Right forelimb (tissue), 1 donor: ENCODE data around the gene LIPC.

Experiments
- DNase-seq: peaks from one replicate; pipeline ENCODE4 v3.0.0-alpha.2; 2018

Gene LIPC

DNA sequence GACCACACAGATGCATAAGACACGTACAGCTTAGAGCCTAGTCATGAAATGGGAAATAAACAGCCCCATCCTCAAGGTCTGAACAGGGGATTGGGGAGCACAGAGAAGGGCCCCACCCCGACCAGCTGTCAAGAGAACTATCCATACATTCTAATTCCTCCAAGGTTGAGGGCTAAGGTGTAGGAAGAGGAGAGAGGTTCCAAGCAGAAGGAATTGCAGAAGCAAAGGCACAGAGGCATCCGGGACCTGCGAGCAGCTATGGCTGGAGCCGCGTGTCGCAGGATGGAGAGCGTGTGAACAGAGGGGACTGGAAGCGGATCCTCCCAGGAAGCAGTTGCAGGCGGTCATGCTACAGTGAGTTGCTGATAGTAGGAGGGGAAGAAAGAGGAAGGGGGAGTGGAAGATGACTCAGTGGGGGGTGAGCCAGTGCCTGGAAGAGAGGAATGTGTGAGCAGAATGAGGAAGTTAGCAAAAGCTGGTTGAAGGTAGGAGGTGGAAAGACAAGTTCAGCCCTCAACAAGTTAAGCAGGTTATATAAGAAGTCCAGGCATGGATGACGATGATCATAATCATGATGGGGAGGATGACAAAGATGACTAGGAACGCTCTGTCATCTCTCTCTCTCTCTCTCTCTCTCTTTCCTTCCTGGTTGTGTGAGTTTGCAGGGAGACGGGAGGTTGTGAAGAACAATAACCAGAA, 89.7 kb downstream of the LIPC start:
- no peak for DNase-seq

GRCh38 chr15:58522391-58522790, 90.6 kb downstream of the LIPC start:
- peak; percentile 67 for DNase-seq

GRCh38 chr15:58522865-58523264, 91.1 kb downstream of the LIPC start:
- DNase-seq = no peak

DNA sequence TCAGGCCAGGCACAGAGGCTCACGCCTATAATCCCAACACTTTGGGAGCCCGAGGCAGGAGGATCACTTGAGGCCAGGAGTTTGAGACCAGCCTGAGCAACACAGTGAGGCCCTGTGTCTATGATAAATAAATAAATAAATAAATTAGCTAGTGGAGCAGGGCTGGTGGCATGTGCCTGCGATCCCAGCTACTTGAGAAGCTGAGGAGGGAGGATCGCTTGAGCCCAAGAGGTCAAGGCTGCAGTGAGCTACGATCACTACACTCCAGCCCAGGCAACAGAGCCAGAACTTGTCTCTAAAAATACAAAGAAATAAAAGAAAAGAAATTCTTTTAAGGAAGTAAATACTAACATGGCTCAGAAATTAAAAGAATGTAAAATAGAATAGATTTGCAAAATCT, 91.8 kb downstream of the LIPC start:
- no peak for DNase-seq

DNA sequence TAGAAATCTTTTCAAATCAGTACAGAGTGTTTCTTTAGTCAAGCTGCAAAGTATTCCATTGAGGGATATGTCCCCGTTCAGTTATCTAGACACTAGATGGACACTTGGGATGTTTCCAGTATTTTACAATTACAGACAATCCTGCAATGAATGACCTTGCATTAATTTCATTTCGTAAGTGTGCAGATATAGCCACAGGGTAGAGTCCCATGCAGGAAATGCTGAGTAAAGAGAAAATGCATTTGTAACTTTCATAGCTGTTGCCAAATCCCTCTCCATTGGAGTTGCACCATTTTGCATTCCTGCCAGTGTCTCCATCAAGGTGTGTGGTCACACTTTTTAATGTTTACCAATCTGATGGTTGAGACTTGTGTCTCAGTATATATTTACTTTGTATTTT, 92.5 kb downstream of the LIPC start:
- no peak for DNase-seq

DNA sequence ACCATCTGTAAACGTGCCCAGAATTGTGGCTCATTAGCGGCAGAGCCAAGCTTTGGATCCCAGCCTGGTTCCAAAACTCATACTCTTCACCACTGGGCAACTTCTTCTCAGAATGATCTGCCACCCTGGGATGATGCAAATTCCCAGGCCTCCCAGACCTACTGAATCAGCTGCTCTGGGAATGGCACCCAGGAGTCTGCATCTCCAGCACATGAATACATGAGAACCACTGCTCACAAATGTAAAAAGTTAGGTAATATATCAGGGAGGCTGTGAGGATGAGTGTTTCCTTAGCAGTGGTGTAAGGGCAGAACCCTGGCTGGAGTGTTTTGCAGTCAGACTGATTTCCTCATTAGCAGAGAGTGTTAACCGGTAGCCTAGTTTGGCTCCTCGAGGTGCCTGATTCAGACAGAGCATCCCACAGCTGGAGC, 94.2 kb downstream of the LIPC start:
- no peak for DNase-seq

GRCh38 chr15:58526647-58527192, 94.9 kb downstream of the LIPC start:
- no peak for DNase-seq

DNA sequence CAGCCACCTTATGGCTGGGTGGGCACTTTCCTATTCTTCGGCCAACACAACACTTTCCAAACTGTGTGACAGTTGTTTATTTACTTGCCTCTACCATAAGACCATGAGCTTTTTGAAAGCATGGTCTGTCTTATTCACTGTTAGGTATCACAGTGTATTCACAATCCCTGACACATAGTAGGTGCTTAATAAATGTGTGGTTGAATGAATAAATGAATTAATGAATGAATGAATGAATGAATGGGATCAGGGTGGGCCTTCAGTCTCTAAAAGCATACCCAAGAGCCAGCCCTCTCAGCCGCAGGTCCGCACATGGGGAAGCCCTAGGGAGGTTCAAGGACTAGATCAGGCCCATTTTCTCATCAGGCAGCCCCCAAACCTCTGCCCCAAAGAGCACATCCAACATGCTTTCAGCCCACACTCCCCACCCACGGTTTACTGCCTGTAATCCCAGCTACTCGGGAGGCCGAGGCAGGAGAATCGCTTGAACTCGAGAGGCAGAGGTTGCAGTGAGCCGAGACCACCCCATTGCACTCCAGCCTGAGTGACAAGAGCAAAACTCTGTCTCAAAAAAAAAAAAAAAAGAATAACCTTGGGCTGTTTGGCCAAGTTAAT, 95.9 kb downstream of the LIPC start:
- no peak for DNase-seq

- no peak for DNase-seq
These were observed 96.5 kb downstream of the LIPC start for GRCh38 chr15:58528188-58528870.

DNA sequence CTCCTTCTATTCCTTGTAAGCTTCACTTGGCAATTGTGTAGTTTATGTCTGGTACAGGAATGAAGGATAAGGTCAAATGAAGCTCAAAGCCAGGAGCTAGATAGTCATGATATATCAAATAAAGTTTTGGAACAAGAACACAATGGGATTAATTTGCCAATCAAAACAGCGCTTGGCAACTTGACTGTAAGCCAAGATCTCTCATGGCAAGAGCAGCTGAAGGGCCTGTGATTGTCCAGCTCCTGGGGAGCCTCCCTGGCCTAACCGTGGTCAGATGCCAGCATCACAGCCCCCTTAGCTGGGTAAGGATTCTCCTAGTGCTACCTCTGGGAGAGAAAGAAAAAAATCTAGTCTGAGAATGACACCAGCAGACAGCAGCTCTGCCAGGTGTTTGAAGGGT, 97.2 kb downstream of the LIPC start:
- no peak for DNase-seq

DNA sequence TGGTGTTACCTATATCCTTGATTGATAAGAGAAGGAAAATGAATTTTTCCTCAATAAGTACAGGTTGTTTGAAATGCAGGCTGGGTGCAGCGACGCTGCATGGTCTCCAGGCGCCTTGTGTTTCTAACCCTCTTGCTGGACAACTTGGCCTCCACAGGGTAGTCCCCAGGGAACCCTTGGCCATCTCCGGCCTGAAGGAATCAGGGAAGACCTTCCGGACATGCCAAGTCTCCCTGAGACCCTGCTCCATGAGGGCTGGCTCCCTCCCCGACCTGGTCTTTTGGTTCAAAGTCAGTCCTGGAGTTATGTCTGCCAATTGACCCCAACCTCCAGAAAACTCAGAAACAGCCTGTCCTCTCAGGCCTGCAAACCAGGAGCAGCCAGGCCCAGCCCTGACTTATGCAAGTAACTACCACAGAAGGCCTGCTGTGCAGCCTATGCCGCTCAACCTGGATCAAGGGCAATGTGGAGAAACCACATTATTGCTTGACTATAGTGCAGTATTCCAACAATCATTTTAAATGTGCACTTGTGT, 98.3 kb downstream of the LIPC start:
- no peak for DNase-seq

DNA sequence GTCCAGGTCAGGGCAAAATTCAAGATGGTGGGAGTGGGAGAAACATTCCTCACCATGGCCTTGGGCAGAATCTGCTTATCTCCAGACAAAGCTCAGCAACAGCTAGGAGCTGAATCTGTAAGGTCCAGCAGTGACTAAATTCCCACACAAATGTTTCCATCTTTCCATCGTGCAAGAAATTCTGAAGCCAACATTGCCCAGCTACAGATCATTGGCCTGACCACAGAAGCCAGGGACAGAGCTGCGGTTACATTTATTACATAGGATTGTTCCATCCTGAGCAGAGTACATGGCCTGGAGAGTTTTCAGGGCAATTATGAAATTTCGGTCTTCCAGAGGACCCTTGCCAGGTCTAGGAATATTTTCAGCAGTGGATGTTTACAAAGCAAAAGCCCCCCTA, 100.3 kb downstream of the LIPC start:
- DNase-seq = no peak

- DNase-seq = no peak
These were observed 102.8 kb downstream of the LIPC start for GRCh38 chr15:58534556-58534955.

DNA sequence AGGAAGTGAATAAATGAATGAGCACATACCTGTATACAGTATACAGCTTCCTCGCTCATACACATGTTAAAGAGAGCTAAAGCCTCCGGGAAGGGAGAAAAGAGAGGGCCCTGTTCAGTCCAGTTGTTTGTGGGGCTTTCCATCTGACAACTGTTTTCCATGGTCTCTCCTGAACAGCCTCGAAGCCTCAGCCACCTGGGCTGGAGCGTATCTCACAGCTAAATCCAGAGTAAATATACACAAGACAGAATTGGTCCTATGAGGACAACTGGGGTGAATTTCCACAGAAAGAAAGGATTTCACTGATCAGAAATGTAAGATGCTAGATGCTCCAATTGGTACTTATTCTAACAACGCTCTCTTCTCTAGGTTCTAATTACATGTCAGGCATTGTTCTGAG, 103.5 kb downstream of the LIPC start:
- DNase-seq = no peak

DNA sequence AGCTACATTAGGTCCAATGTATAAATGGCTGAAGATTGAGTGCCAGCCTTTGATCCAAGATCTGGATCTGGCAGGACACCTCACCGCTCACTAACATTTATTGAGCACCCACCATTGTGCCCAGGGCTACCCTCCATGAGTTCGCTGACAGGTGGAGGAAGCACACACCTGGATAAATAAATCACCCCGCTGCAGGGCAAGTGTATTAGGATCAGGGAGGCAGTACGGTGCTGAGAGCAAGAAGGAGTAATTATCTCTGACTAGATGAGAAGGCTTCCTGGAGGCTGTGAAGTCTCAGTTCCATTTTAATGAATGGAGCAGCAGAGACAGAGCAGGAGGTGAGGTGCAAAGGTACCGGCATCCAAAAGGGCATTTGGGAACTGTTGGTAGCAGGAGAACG, 104.1 kb downstream of the LIPC start:
- no peak for DNase-seq

GRCh38 chr15:58536414-58536813, 104.6 kb downstream of the LIPC start:
- no peak for DNase-seq

- DNase-seq = no peak
These were observed 105.2 kb downstream of the LIPC start for GRCh38 chr15:58537033-58537432.

GRCh38 chr15:58538225-58538727, 106.5 kb downstream of the LIPC start:
- no peak for DNase-seq

GRCh38 chr15:58538901-58539300, 107.1 kb downstream of the LIPC start:
- DNase-seq = no peak

DNA sequence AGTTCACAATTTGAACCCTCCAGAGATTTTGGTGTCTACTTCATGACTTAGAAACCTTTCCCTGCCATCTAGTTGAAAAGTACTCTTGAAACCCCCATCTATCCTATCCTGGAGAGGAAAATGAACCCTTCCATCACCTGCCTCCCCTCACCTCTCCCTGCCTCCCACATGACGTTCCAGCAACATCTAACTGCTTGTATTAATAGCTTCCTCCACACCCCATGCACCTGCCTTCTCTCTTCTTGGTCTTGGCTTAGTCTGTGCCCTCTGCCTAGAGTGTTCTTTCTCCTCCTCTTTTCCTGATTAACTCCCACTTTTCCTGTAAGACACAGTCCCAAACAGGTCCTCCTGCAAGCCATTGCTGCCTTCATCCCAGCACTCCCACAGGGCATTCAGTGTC, 107.8 kb downstream of the LIPC start:
- DNase-seq = no peak

DNA sequence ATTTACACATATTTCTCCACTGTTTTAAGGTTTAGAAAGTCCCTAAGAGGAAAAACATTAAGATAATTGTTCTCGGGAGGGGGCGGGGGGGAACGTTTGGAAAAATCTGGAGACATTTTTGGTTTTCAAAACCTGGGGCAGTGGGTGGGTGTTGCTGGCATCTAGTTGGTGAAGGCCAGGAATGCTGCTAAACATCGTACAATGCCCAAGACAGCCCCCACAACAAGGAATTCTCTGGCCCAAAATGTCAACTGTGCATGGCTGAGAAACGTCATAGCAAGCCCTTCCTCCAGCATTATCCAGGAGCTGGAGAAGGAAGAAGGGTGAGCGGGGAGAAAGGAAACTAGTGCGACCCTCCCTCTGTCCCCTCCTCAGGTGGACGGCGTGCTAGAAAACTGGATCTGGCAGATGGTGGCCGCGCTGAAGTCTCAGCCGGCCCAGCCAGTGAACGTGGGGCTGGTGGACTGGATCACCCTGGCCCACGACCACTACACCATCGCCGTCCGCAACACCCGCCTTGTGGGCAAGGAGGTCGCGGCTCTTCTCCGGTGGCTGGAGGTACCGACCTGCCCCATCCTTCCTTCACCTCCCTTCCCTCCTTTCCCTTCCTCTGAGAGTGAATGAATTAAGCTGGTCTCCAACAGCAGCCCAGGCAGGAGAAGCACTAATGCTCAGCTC, 109.8 kb downstream of the LIPC start:
- peak; percentile 21 for DNase-seq

DNA sequence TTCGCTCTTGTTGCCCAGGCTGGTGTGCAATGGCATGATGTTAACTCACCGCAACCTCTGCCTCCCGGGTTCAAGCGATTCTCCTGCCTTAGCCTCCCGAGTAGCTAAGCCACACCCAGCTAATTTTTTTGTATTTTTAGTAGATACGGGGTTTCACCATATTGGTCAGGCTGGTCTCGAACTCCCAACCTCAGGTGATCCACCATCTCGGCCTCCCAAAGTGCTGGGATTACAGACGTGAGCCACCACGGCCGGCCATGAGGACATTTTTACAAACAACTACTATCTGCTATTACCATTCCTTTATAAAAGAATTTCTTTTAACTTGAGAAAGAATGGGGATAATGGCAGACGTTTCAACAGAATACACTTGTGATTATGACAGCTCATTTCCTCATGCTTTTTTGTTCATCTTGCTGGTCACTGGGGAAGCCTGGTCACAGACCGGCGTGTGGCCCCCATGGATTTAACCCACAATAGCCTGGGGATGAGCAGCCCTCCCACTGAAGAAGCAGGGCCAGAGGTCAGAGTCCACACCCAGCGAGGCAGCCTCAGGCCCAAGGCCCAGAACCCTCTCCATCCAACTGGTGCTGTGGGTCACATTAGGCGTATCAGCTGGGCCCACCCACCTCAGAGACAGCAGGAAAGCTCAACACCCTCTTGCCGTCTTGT, 112.0 kb downstream of the LIPC start:
- DNase-seq = no peak
